Gastrocnemius medialis (tissue), 4 donors: Measurements from ENCODE around the gene RNPC3. TPM values are rescaled to one million over a fixed set of nuclear protein-coding genes. Genes with fewer than 3 reads are reported as not detected.

ENCODE experiments used
- ATAC-seq, 2 donors: fragments of 150-250 bp; one replicate each; pipeline ENCODE4 v1.9.1; 2016
- DNase-seq, 2 donors: peaks; one replicate each; pipeline ENCODE4 v3.0.0-alpha.2; 2019
- H3K27ac ChIP-seq, 4 donors: fragments of 200-600 bp; sonication (generic); 1 replicate in 1 of 4; 2 replicates in 3 of 4; pipeline ENCODE4 v1.5.1; 2016 to 2018; ENCODE audit warnings: mild to moderate bottlenecking in 2 of 4, moderate library complexity in 1 of 4
- H3K27me3 ChIP-seq, 3 donors: fragments of 200-600 bp; sonication (generic) in 2 of 3; 1 replicate in 1 of 3; 2 replicates in 2 of 3; pipeline versions ENCODE4 v1.5.1 to v1.6.0; 2016 to 2019; ENCODE audit warnings: mild to moderate bottlenecking in 1 of 3, moderate library complexity in 1 of 3
- H3K36me3 ChIP-seq, 2 donors: fragments of 200-600 bp; sonication (generic) in 1 of 2; one replicate each; pipeline ENCODE4 v1.5.1; 2017 to 2018
- H3K4me1 ChIP-seq, 2 donors: fragments of 200-600 bp; sonication (generic) in 1 of 2; one replicate each; pipeline ENCODE4 v1.5.1; 2016 to 2017; ENCODE audit warnings: mild to moderate bottlenecking in 2 of 2
- H3K4me3 ChIP-seq, 4 donors: fragments of 200-600 bp; sonication (generic) in 3 of 4; 1 replicate in 1 of 4; 2 replicates in 3 of 4; pipeline ENCODE4 v1.5.1; 2016 to 2019; ENCODE audit warnings: mild to moderate bottlenecking in 2 of 4
- H3K9me3 ChIP-seq, 3 donors: fragments of 200-600 bp; sonication (generic) in 2 of 3; 1 replicate in 1 of 3; 2 replicates in 2 of 3; pipeline ENCODE4 v1.5.1; 2016 to 2019
- POLR2A ChIP-seq, 2 donors: fragments of 450-650 bp; IDR thresholded peaks; one replicate each; pipeline ENCODE4 v1.6.1; 2017; ENCODE audit warnings: antibody characterized with exemption in 2 of 2, mild to moderate bottlenecking in 2 of 2, moderate library complexity in 2 of 2
- in situ Hi-C, 4 donors: fragments of 200-750 bp; cut with MboI; loops; one replicate each; pipeline versions ENCODE4 v1.15.0 to v1.8.0; 2017; ENCODE audit warnings: low sequenced_read_pairs in 4 of 4
- intact Hi-C: fragments of 100-400 bp; cut with DNase I; formaldehyde crosslinking; loops from one replicate; pipeline ENCODE4 v1.15.1; 2023; ENCODE audit warnings: low total_unique reads
- total RNA-seq, 4 donors: library from RNA; depleted of rRNA; stranded (reverse); fragments of >200 nt; gene quantifications; one replicate each; pipeline versions ENCODE4 v1.1.0 to v1.2.3, GENCODE V29; 2016
- TF ChIP-seq, protein P1 (sequence below), 5 experiments: fragments of 450-650 bp in 3 of 5; fragments of 200-600 bp in 2 of 5; sonication (generic) in 2 of 5; IDR thresholded peaks in 4 of 5; conservative IDR thresholded peaks in 1 of 5; 1 replicate in 4 of 5; 2 replicates in 1 of 5; pipeline ENCODE4 v1.5.1; 2016 to 2019; ENCODE audit warnings: antibody characterized with exemption in 5 of 5, mild to moderate bottlenecking in 3 of 5, moderate library complexity in 3 of 5

RNPC3 gene, protein sequence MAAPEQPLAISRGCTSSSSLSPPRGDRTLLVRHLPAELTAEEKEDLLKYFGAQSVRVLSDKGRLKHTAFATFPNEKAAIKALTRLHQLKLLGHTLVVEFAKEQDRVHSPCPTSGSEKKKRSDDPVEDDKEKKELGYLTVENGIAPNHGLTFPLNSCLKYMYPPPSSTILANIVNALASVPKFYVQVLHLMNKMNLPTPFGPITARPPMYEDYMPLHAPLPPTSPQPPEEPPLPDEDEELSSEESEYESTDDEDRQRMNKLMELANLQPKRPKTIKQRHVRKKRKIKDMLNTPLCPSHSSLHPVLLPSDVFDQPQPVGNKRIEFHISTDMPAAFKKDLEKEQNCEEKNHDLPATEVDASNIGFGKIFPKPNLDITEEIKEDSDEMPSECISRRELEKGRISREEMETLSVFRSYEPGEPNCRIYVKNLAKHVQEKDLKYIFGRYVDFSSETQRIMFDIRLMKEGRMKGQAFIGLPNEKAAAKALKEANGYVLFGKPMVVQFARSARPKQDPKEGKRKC
- total RNA-seq: 10 to 100 TPM in 2 of 4 donors, 1 to 10 TPM in 2; 6.5 to 55.2 (median 29.8) TPM

DNA sequence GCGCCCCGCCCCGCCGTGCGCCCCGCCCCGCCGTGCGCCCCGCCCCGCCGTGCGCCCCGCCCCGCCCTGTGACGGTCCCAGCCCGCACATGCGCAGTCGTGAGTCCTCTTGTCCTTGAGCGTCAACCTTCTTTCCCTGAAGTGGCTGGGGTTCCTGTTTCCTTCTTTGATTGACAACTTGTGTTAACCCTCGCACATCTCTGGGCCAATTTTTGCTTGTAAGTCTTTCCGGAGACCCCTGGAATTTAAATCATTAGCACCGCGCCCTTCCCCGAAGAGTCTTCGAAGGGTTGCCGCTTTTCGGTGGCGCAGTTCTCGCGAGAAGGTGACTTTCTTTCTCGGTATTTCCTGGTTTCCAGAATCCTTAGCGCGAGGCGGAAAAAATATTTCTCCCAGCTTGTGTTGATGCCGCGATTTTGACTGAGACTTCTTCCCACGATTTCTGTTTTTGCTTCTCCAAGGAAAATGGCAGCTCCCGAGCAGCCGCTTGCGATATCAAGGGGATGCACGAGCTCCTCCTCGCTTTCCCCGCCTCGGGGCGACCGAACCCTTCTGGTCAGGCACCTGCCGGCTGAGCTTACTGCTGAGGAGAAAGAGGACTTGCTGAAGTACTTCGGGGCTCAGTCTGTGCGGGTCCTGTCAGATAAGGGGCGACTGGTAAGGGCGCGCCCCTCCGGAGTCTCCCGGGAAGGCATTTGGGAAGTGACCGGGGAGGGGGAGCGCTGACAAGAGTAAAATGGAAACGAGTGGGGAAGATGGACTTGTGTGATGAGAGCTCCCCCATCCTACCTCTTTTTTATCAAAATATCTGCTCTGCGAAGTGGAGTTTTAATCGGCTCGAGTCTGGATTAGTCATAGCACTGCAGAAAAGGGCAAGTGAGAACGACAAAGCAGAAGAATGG lies at the start of gene RNPC3:
Gene RNPC3, plus strand, starts transcription at position 93 of the 901 bp plus-strand sequence. Its CDS starts 372 bp downstream, at position 465.
- no peaks in the 10 kb centered on the region for H3K9me3 ChIP-seq
- H3K27ac ChIP-seq: peak within 1 kb of the TSS; percentile 92 to 99 (median 98)
- H3K4me1 ChIP-seq: peaks cover 35 to 44% of the 10 kb centered on the region in 2 donors
- H3K4me3 ChIP-seq: peak within 1 kb of the TSS; percentile 97 to 100 (median 98)
- no peaks in the 10 kb centered on the region for H3K36me3 ChIP-seq
- ATAC-seq (peak; percentile 85 to 87), DNase-seq (peak; percentile 77 to 84)
- H3K27me3 ChIP-seq: no peaks in the 10 kb centered on the region
- TF ChIP-seq, protein P1, sequence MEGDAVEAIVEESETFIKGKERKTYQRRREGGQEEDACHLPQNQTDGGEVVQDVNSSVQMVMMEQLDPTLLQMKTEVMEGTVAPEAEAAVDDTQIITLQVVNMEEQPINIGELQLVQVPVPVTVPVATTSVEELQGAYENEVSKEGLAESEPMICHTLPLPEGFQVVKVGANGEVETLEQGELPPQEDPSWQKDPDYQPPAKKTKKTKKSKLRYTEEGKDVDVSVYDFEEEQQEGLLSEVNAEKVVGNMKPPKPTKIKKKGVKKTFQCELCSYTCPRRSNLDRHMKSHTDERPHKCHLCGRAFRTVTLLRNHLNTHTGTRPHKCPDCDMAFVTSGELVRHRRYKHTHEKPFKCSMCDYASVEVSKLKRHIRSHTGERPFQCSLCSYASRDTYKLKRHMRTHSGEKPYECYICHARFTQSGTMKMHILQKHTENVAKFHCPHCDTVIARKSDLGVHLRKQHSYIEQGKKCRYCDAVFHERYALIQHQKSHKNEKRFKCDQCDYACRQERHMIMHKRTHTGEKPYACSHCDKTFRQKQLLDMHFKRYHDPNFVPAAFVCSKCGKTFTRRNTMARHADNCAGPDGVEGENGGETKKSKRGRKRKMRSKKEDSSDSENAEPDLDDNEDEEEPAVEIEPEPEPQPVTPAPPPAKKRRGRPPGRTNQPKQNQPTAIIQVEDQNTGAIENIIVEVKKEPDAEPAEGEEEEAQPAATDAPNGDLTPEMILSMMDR (IDR thresholded peaks at IDR 0.05 in 4 of 5, conservative IDR thresholded peaks at IDR 0.05 in 1 of 5): no peak
- peak; percentile 41 to 53 for TF ChIP-seq POLR2A (IDR thresholded peaks at IDR 0.05)
- in situ Hi-C loops (no loop called here), intact Hi-C loops (loop anchor here (5.0 kb wide), 1 partner anchor 36 kb away; no protein-coding TSS in a partner anchor)

DNA sequence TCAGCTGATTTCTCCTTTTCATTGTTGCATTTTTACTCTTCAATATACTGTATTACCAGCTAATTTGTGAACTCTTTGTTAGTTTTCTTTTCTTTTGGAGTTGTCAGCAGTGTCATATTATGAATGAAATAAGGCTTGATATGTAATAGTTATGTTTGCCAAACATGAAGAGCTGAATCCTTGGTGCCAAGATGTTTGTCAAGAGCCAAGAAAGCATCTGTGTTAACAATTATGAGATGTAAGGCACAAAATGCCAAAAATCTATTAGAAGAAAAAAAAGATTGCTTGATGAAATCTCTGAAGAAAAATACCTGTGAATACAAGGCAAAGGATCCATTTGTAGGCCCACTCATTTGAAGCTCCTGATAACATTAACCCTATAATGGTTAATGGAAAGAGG lies 48.4 kb upstream of the RNPC3 start:
- Histone ChIP-seq H3K9me3 (no peaks in the 10 kb centered on the region), H3K27me3 (no peaks in the 10 kb centered on the region), H3K27ac (no peak overlapping the region), H3K36me3 (no peaks in the 10 kb centered on the region), H3K4me3 (no peak overlapping the region), H3K4me1 (no peaks in the 10 kb centered on the region)
- in situ Hi-C loops: no loop called here
- DNase-seq (no peak), ATAC-seq (no peak)
- intact Hi-C loops: no loop called here
- TF ChIP-seq POLR2A (IDR thresholded peaks at IDR 0.05): no peak
- TF ChIP-seq, protein P1 (IDR thresholded peaks at IDR 0.05 in 4 of 5, conservative IDR thresholded peaks at IDR 0.05 in 1 of 5): no peak

DNA sequence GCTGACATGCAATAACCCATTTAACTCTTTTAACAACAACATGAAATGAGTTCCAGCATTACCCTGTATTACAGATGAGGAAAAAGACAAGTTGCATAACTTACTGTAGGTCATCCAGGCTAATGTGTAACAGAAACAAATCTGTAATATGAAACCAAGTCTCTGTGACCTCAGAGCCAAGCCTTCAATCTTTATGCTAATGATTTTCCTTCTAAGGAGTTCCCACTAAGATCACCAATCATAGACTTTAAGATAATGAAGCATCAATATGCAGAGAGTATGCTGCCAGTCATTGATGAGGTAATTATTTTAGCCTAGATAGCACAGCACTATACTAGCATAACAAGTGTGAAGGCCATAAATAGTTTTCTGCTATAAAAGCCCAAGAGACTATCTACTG lies 35.6 kb upstream of the RNPC3 start:
- TF ChIP-seq POLR2A (IDR thresholded peaks at IDR 0.05): no peak
- TF ChIP-seq, protein P1 (IDR thresholded peaks at IDR 0.05 in 4 of 5, conservative IDR thresholded peaks at IDR 0.05 in 1 of 5): no peak
- intact Hi-C loops (no loop called here), in situ Hi-C loops (no loop called here)
- no peak overlapping the region for H3K27ac ChIP-seq
- H3K4me1 ChIP-seq: no peaks in the 10 kb centered on the region
- DNase-seq: no peak
- no peaks in the 10 kb centered on the region for H3K27me3 ChIP-seq
- no peaks in the 10 kb centered on the region for H3K36me3 ChIP-seq
- no peak for ATAC-seq
- no peak overlapping the region for H3K4me3 ChIP-seq
- no peaks in the 10 kb centered on the region for H3K9me3 ChIP-seq

DNA sequence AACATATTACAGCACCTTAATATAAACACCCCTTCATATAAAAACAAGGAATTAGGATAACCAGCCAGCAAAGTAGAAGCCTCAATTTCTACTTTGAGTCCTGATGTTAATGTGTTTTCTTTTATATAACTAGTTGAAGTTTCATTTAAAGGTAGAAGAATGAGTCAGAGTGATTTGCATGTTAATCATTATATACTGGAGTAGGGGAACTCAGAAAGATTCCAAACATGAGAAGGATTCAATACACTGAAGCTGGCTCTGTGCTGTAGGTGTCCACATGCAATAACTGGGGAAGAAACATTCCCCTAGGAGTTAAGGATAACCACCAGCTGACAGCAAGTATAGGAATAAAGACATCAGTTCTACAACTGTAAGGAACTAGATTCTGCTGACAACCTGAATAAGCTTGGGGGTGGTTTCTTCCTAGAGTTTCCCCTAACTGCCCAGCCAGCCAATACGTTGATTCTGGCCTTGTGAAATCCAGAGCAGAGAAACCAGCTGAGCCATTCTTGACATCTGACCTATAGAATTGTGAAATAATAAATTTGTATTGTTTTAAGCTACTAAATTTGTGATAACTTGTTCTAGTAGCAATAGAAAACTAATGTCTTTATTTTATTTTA lies 33.4 kb upstream of the RNPC3 start:
- no peaks in the 10 kb centered on the region for H3K36me3 ChIP-seq
- ATAC-seq (no peak), DNase-seq (no peak)
- in situ Hi-C loops (no loop called here), intact Hi-C loops (no loop called here)
- no peaks in the 10 kb centered on the region for H3K27me3 ChIP-seq
- H3K9me3 ChIP-seq: no peaks in the 10 kb centered on the region
- H3K4me3 ChIP-seq: no peak overlapping the region
- TF ChIP-seq, protein P1 (IDR thresholded peaks at IDR 0.05 in 4 of 5, conservative IDR thresholded peaks at IDR 0.05 in 1 of 5): no peak
- TF ChIP-seq POLR2A (IDR thresholded peaks at IDR 0.05): no peak
- H3K4me1 ChIP-seq: no peaks in the 10 kb centered on the region
- no peak overlapping the region for H3K27ac ChIP-seq
